RKO (cell line): ENCODE measurements around the gene NECTIN1.

Experiments
- DNase-seq: peaks from one replicate; pipeline ENCODE4 v3.0.0-alpha.2; 2016; ENCODE audit warnings: low spot score

NECTIN1 gene

GRCh38 chr11:119728651-119729580 is at the start of gene NECTIN1:
Gene NECTIN1, minus strand, starts transcription at chr11:119729200. Its CDS starts 647 bp downstream, at chr11:119728553.
- DNase-seq, result peak; percentile 80

GRCh38 chr11:119778391-119779194 is 49.6 kb upstream of the NECTIN1 start:
- no peak for DNase-seq

GRCh38 chr11:119777940-119778339 is 48.9 kb upstream of the NECTIN1 start:
- no peak for DNase-seq

GRCh38 chr11:119776651-119777050 is 47.7 kb upstream of the NECTIN1 start:
- no peak for DNase-seq

GRCh38 chr11:119776031-119776636 is 47.1 kb upstream of the NECTIN1 start:
- DNase-seq, result no peak

- peak; percentile 41 for DNase-seq
These were observed 45.3 kb upstream of the NECTIN1 start for GRCh38 chr11:119774172-119774763.

- DNase-seq, result no peak
These were observed 43.8 kb upstream of the NECTIN1 start for GRCh38 chr11:119772641-119773415.

- no peak for DNase-seq
These were observed 43.1 kb upstream of the NECTIN1 start for GRCh38 chr11:119772076-119772475.

GRCh38 chr11:119771172-119771770 is 42.3 kb upstream of the NECTIN1 start:
- no peak for DNase-seq

- no peak for DNase-seq
These were observed 36.6 kb upstream of the NECTIN1 start for GRCh38 chr11:119765628-119766027.

GRCh38 chr11:119764108-119764868 is 35.3 kb upstream of the NECTIN1 start:
- no peak for DNase-seq

- DNase-seq, result no peak
These were observed 34.2 kb upstream of the NECTIN1 start for GRCh38 chr11:119763071-119763728.

GRCh38 chr11:119759747-119760412 is 30.9 kb upstream of the NECTIN1 start:
- no peak for DNase-seq

GRCh38 chr11:119759324-119759723 is 30.3 kb upstream of the NECTIN1 start:
- no peak for DNase-seq

- no peak for DNase-seq
These were observed 29.3 kb upstream of the NECTIN1 start for GRCh38 chr11:119758291-119758690.

GRCh38 chr11:119757378-119757777 is 28.4 kb upstream of the NECTIN1 start:
- DNase-seq, result no peak

GRCh38 chr11:119756169-119756865 is 27.3 kb upstream of the NECTIN1 start:
- no peak for DNase-seq

- DNase-seq, result no peak
These were observed 26.5 kb upstream of the NECTIN1 start for GRCh38 chr11:119755356-119756071.
